Thoracic aorta (tissue), 2 donors: Measurements from ENCODE around the gene CENPS. TPM values are rescaled to one million over a fixed set of nuclear protein-coding genes. Genes with fewer than 3 reads are reported as not detected.

ENCODE experiments used
- ATAC-seq: fragments of 150-250 bp; one replicate; pipeline ENCODE4 v1.8.0; 2017; ENCODE audit warnings: low read depth; ENCODE audit not compliant: insufficient number of reproducible peaks, low FRiP score
- DNase-seq: peaks from one replicate; pipeline ENCODE4 v3.0.0-alpha.2; 2020; ENCODE audit warnings: low spot score
- H3K27ac ChIP-seq, 2 donors: fragments of 200-600 bp; sonication (generic); 1 replicate in 1 of 2; 2 replicates in 1 of 2; pipeline ENCODE4 v1.5.1; 2016; ENCODE audit warnings: mild to moderate bottlenecking in 2 of 2, moderate library complexity in 2 of 2
- H3K27me3 ChIP-seq: fragments of 200-600 bp; sonication (generic); replicated peaks from 2 replicates; pipeline ENCODE4 v1.6.0; 2016; ENCODE audit warnings: mild to moderate bottlenecking; ENCODE audit not compliant: insufficient read depth
- H3K36me3 ChIP-seq: fragments of 200-600 bp; sonication (generic); one replicate; pipeline ENCODE4 v1.5.1; 2016
- H3K4me1 ChIP-seq, 2 donors: fragments of 200-600 bp; sonication (generic); 1 replicate in 1 of 2; 2 replicates in 1 of 2; pipeline versions ENCODE4 v1.5.1 to v1.6.0; 2016; ENCODE audit warnings: low read depth in 2 of 2, mild to moderate bottlenecking in 1 of 2; ENCODE audit not compliant: control insufficient read depth in 1 of 2
- H3K4me3 ChIP-seq: fragments of 200-600 bp; sonication (generic); 2 replicates; pipeline ENCODE4 v1.5.1; 2016; ENCODE audit warnings: mild to moderate bottlenecking
- H3K9me3 ChIP-seq: fragments of 200-600 bp; sonication (generic); 2 replicates; pipeline ENCODE4 v1.5.1; 2016
- CTCF ChIP-seq: fragments of 200-600 bp; sonication (generic); IDR thresholded peaks from one replicate; pipeline ENCODE4 v1.5.1; 2019; ENCODE audit warnings: antibody characterized with exemption
- total RNA-seq, 2 donors: library from RNA; depleted of rRNA; stranded (reverse); fragments of >200 nt; gene quantifications; one replicate each; pipeline versions ENCODE4 v1.1.0 to v1.2.3, GENCODE V29; 2016

CENPS gene
- total RNA-seq, 2 donors from 2014 or later, result 6.4 to 10.4 TPM

- DNase-seq, result no peak
- no peak for ATAC-seq
- H3K27ac ChIP-seq, result no peak overlapping the region
- no peak overlapping the region for H3K4me3 ChIP-seq
- no peaks in the 10 kb centered on the region for H3K36me3 ChIP-seq
- no peaks in the 10 kb centered on the region for H3K27me3 ChIP-seq
- H3K9me3 ChIP-seq, result no peaks in the 10 kb centered on the region
- no peak for TF ChIP-seq CTCF
- H3K4me1 ChIP-seq, result no peaks in the 10 kb centered on the region
Observed at GRCh38 chr1:10437052-10437451, 6.8 kb downstream of the CENPS start.

- no peak for DNase-seq
- H3K4me1 ChIP-seq, result no peaks in the 10 kb centered on the region
- no peaks in the 10 kb centered on the region for H3K9me3 ChIP-seq
- ATAC-seq, result no peak
- H3K36me3 ChIP-seq, result no peaks in the 10 kb centered on the region
- no peaks in the 10 kb centered on the region for H3K27me3 ChIP-seq
- H3K4me3 ChIP-seq, result no peak overlapping the region
- no peak for TF ChIP-seq CTCF
- no peak overlapping the region for H3K27ac ChIP-seq
Observed at GRCh38 chr1:10438677-10439163, 8.5 kb downstream of the CENPS start.

GRCh38 chr1:10440305-10440704 is 10.1 kb downstream of the CENPS start:
- DNase-seq (no peak), ATAC-seq (no peak)
- no peak for TF ChIP-seq CTCF
- Histone ChIP-seq H3K4me3 (no peak overlapping the region), H3K27me3 (no peaks in the 10 kb centered on the region), H3K36me3 (no peaks in the 10 kb centered on the region), H3K4me1 (no peaks in the 10 kb centered on the region), H3K27ac (no peak overlapping the region), H3K9me3 (no peaks in the 10 kb centered on the region)

GRCh38 chr1:10440794-10441193 is 10.6 kb downstream of the CENPS start:
- H3K4me3 ChIP-seq, result no peak overlapping the region
- no peak for TF ChIP-seq CTCF
- H3K36me3 ChIP-seq, result no peaks in the 10 kb centered on the region
- H3K4me1 ChIP-seq, result no peaks in the 10 kb centered on the region
- ATAC-seq, result no peak
- DNase-seq, result no peak
- H3K9me3 ChIP-seq, result no peaks in the 10 kb centered on the region
- no peaks in the 10 kb centered on the region for H3K27me3 ChIP-seq
- H3K27ac ChIP-seq, result no peak overlapping the region

- Histone ChIP-seq H3K27ac (no peak overlapping the region), H3K4me1 (no peaks in the 10 kb centered on the region), H3K27me3 (no peaks in the 10 kb centered on the region), H3K4me3 (no peak overlapping the region), H3K9me3 (no peaks in the 10 kb centered on the region), H3K36me3 (no peaks in the 10 kb centered on the region)
- no peak for TF ChIP-seq CTCF
- ATAC-seq (no peak), DNase-seq (no peak)
Observed at GRCh38 chr1:10444248-10444647, 14.0 kb downstream of the CENPS start.
